GM18519 (cell line): ENCODE data around the gene PPP4R4.
"Not testable (repeated sequence)": the region's sequence is repeated elsewhere in the genome, so short reads cannot be mapped to it uniquely, and the experiment has no call there.

Source experiments
- ATAC-seq: cut with Tn5 transposase; IDR thresholded peaks from one replicate; pipeline ENCODE4 v1.9.1; 2021; ENCODE audit warnings: mild to moderate bottlenecking, moderate library complexity; ENCODE audit not compliant: unreplicated experiment, low FRiP score

The PPP4R4 gene

DNA sequence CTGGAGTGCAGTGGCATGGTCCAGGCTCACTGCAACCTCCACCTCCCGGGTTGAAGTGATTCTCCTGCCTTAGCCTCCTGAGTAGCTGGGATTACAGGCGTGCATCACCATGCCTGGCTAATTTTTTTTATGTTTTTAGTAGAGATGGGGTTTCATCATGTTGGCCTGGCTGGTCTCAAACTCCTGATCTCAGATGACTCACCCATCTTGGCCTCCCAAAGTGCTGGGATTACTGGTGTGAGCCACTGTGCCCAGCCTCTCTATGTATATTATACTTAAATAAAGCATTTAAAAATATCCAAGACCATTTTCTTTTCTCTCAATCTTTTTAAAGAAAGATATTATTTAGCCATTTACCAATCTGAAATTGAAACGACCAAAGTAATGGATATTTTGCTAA lies 90.1 kb downstream of the PPP4R4 start:
- ATAC-seq, result not testable (repeated sequence)

DNA sequence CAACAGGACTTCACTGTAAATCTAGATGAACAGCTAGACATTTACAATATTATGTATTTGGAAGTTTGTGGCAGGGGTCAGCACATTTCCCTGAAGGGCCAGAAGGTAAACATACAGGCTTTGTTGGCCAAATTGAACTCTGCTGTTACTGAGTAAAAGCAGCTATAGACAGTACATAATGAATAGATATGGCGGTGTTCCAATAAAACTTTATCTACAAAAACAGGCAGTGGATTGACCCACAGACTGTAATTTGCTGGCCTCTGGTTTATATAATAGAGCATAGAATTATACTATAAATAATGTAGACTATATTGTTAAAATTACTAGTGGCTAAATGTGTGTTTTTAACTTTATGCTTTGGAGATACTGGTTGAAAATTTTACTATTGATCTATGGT lies 93.2 kb downstream of the PPP4R4 start:
- no peak for ATAC-seq

DNA sequence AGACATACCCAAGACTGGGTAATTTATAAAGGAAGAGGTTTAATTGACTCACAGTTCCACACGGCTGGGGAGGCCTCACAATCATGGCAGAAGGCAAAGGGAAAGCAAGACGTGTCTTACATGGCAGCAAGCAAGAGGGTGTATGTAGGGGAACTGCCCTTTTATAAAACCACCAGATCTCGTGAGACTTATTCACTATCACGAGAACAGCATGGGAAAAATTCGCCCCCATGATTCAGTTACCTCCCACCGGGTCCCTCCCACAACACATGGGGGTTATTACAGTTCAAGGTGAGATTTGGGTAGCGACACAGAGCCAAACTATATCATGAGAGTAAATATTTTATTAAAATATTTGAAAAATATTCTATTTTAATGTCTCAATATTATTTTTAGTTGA lies 94.5 kb downstream of the PPP4R4 start:
- not testable (repeated sequence) for ATAC-seq

DNA sequence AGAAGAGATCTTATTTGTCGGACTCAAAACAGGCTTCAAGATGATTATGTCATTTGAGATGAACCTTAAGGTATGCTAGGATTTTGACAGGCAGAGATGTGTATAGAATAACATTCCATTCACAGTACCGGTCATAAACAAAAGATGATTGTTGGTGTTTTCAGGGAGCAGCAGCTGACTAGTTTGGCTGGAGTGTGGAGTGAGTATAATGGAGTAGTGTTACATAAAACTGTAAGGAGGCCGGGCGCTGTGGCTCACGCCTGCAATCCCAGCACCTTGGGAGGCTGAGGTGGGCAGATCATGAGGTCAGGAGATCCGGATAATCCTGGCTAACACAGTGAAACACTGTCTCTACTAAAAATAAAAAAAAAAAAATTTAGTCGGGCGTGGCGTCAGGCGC lies 95.0 kb downstream of the PPP4R4 start:
- ATAC-seq, result no peak

- not testable (repeated sequence) for ATAC-seq
These were observed 102.9 kb downstream of the PPP4R4 start for GRCh38 chr14:94276898-94277561.

- ATAC-seq, result no peak
These were observed 104.6 kb downstream of the PPP4R4 start for GRCh38 chr14:94278731-94279130.

DNA sequence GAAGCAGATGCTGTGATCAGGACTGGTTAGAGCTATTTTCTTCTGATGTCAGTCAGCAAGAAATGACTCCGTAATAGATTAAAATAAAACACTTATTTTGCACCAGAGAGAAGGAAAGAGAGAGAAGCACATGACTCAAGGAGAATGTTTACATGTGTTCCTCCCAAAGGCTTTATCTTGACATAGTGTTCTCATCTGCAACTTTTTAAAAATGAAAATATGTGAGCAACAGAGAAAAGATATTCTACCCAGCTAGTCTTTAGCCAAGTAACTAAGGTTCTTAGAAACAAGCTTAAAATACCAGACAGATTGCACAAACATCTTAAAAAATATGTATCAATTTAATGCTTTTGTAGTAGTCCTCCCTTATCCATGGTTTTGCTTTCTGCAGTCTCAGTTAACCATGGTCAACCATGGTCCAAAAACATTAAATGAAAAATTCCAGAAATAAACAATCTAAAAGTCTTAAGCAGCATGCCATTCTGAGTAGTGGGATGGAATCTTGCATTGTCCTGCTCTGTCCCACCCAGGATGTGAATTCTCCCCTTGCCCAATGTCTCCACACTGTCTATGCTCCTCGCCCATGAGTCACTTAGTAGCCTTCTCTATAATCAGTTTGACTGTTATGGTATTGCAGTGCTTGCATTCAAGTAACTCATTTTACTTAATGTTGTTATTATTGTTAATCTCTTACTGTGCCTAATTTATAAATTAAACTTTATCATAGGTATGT lies 109.0 kb downstream of the PPP4R4 start:
- ATAC-seq, result no peak

DNA sequence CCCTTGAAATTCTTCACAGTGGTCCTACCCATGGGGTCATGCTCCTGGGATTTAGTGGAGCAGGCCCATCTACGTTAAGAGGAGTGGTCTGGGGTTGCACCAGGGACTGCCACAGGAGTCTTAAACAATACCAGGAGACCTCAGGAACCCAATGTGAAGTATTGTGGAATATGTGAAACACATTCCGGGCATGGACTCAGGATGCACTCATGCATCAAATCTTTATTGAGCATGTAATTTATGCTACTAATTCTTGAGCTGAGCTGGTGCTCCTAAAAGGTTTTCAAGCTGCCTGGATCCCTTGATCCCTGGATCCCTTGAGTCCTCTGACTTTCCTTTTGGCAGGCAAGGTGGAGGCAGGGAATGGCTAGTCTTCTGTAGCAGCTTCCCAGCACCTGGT lies 110.1 kb downstream of the PPP4R4 start:
- ATAC-seq, result no peak

DNA sequence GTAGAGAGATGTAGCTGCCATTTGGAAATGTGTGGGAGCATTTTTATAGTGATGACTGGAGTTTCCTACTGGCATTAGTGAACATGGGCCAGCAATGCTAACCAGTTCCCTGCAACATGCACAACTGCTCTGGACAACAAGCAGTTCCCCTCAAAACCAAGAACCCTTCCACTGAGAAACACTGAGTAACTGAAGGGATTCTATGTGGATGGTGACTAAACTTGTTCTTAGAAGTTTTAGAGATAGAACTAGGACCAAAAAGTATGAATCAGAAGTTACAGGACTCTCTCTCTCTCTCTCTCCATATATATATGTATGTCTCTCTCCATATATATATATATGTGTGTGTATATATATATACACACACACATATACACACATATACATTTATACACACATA lies 111.0 kb downstream of the PPP4R4 start:
- no peak for ATAC-seq

GRCh38 chr14:94288610-94289465 lies 114.7 kb downstream of the PPP4R4 start:
- no peak for ATAC-seq

DNA sequence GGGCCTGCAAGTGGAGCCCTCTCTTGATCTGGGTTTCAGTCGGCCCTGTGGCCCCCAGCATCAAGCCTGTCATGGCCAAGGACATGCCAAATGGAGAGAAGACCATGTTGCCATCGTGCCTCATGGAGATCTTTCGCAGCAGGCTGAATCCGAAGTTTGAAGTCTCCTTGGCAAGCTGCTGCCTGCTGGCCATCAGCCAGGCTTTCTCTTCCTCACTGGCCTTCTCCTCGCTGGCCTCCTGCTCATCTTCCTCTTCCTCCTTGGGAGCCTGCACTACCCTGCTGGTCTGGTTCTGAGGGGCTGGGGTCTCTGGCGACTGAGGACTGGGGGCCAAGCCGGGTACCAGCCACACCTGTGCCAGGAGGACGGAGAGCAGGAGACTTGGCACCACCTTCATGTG lies 116.1 kb downstream of the PPP4R4 start:
- ATAC-seq, result no peak

DNA sequence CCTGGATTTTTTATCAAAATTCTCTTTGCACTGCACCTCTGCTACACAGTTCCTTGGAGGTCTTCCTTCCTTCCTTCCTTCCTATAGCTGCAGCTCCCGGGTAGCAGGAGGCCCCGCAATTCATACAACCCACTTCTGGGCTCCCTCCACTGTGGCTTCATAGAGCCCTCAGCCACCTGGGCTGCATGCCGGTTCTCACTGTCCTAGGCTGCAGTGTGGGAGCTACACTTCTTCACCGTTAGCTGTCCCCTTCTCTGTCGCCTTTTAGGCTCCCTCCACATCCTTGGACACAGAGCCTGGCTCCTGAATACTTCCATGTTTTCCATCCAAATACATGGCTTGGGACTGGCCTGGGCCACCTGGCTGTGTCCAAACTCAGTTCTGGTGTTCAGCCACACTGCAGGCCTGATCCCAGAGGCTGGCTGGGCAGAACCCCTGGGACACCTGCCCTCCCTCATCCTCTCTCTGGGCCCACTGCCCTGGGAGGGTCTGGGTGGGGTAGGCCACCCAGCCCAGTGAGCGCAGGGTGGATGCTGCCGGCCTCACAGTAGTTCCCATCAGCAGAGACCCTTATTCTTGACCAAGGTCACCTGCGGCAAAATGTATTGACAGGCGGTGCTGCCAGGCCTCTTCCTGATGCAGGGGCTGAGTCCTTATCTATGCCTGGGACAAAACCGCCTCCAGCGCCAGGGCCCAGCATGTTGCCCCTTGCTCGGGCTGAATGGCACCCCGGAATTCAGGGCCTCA lies 117.2 kb downstream of the PPP4R4 start:
- no peak for ATAC-seq

DNA sequence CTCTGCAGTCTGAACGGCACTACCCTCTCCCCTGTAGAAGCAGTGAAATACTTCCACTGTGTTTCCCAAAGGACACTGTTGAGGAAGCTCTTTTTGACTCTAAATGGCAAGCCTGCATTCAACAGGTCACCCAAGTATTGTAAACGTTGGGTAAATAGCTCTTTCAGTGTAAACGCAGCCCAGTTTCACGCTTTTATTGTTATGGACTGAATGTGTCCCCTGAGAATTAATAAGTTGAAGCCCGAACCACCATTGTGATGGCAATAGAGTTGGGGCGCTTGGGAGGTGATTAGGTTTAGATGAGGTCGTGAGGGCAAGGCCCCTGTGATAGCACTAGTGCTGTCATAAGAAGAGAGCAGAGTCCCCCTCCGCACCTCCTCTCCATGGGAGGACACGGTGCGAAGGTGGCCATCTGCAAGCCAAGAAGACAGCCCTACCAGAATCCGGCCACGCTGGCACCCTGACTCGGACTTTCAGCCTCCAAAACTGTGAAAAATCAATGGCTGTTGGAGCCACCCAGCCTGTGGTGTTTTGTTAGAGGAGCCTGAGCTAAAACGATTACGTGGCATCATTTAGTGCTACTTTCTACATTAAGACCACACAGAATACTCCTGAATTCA lies 117.9 kb downstream of the PPP4R4 start:
- no peak for ATAC-seq

GRCh38 chr14:94292526-94292871 lies 118.4 kb downstream of the PPP4R4 start:
- no peak for ATAC-seq

DNA sequence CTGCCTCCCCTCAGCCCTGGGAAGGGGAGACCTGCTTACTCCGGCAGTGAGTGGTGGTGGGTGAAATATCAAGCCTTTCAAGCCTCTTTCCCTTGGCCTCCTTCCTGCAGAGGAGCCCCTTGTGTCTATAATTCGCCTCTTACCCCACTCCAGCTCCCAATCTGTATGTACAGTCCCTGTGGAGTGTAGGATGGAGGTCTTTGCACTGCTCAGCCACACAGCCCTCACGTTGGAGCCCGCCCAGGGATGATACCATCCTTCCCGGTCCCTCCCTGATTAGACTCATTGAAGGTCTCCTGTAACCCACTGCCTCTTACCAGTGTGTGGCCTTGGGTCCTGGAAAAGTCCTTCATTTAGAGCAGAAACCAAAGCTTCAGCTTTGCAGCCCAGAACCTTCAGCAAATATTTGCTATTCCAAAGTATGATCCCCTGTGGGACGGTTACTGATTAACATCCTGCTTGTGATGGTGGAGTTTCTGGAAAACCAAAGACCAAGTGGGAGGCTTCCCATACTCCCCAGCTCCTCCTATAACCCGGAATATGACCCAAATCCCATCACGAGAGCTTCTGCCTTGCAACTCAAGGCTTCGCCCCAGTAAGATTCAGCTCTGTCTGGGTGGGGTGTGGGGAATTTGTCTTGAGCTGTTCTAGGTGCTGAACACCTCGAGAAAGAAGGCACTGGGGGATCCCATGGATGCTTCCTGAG lies 118.9 kb downstream of the PPP4R4 start, which contains the start of gene SERPINA10:
Gene SERPINA10, minus strand, starts transcription at position 397 of the 706 bp plus-strand sequence. CDS start 2,675 bp downstream, outside the sequence.
- no peak for ATAC-seq

- no peak for ATAC-seq
These were observed 119.4 kb downstream of the PPP4R4 start for GRCh38 chr14:94293578-94293924.

- no peak for ATAC-seq
These were observed 121.4 kb downstream of the PPP4R4 start for GRCh38 chr14:94295360-94296180.

DNA sequence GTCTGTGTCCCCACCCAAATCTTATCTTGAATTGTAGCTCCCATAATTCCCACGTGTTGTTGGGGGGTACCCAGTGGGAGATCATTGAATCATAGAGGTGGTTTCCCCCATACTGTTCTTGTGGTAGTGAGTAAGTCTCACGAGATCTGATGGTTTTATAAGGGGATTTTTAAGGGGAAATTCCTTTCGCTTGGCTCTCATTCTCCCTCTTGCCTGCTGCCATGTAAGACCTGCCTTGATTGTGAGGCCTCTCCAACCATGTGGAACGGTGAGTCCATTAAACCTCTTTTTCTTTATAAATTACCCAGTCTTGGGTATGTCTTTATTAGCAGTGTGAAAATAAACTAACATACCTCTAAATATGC lies 122.0 kb downstream of the PPP4R4 start:
- ATAC-seq, result not testable (repeated sequence)

DNA sequence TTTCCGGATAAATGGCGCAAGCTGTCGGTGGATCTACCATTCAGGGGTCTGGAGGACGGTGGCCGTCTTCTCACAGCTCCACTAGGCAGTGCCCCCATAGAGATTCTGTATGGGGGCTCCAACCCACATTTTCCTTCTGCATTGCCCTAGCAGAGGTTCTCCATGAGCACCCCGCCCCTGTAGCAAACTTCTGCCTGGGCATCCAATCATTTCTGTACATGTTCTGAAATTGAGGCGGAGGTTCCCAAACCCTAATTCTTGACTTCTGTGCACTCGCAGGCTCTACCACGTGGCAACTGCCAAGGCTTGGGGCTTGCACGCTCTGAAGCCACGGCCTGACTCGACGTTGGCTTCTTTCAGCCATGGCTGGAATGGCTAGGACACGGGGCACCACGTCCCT lies 124.0 kb downstream of the PPP4R4 start:
- ATAC-seq, result no peak
